ENCODE data around the gene CMC2. TPM values are rescaled to one million over a fixed set of nuclear protein-coding genes. Genes with fewer than 3 reads are reported as not detected.

CMC2 gene
- total RNA-seq, 1 donor from 2014 or later: 6.6 TPM

GRCh38 chr16:80981103-80981502 is 25.6 kb downstream of the CMC2 start:
- intact Hi-C loops (cut with DNase I): no loop called here
- DNase-seq (ENCODE audit: extremely low spot score in 2 of 2): no peak
- Histone ChIP-seq H3K27me3 (no peaks in the 10 kb centered on the region), H3K4me3 (no peak overlapping the region), H3K27ac (no peak overlapping the region), H3K4me1 (no peaks in the 10 kb centered on the region), H3K9me3 (no peaks in the 10 kb centered on the region), H3K36me3 (peaks cover 0 to 21% of the 10 kb centered on the region in 2 donors)
- no peak for TF ChIP-seq POLR2AphosphoS5 (IDR thresholded peaks at IDR 0.05; ENCODE audit: insufficient read depth in 1 of 2, low read depth in 1 of 2)

DNA sequence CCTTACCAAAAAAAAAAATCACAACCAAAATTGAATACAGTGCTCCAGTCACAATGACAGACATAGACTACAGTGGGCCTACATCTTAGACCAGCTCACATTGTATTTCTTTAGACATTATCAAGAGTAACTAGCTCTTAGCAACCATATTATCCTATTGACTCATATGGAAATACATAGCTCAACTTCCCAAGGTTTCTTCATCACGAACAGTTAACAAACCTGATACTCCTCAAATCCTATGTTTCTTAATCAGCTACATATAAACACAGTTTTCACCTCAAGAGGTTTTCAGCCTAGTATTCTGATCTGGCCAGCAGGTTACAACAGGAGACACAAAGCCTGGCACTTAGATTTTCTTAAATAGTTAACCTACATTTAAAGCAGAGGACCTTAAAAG is 29.7 kb downstream of the CMC2 start:
- H3K9me3 ChIP-seq: no peaks in the 10 kb centered on the region
- no peak overlapping the region for H3K27ac ChIP-seq
- H3K4me3 ChIP-seq: no peak overlapping the region
- H3K27me3 ChIP-seq: no peaks in the 10 kb centered on the region
- no peak for DNase-seq (ENCODE audit: extremely low spot score in 2 of 2)
- TF ChIP-seq POLR2A (IDR thresholded peaks at IDR 0.05): no peak
- TF ChIP-seq, protein P1, sequence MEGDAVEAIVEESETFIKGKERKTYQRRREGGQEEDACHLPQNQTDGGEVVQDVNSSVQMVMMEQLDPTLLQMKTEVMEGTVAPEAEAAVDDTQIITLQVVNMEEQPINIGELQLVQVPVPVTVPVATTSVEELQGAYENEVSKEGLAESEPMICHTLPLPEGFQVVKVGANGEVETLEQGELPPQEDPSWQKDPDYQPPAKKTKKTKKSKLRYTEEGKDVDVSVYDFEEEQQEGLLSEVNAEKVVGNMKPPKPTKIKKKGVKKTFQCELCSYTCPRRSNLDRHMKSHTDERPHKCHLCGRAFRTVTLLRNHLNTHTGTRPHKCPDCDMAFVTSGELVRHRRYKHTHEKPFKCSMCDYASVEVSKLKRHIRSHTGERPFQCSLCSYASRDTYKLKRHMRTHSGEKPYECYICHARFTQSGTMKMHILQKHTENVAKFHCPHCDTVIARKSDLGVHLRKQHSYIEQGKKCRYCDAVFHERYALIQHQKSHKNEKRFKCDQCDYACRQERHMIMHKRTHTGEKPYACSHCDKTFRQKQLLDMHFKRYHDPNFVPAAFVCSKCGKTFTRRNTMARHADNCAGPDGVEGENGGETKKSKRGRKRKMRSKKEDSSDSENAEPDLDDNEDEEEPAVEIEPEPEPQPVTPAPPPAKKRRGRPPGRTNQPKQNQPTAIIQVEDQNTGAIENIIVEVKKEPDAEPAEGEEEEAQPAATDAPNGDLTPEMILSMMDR (IDR thresholded peaks at IDR 0.05): no peak
- TF ChIP-seq POLR2AphosphoS5 (IDR thresholded peaks at IDR 0.05; ENCODE audit: insufficient read depth in 1 of 2, low read depth in 1 of 2): no peak
- H3K36me3 ChIP-seq: peaks cover 0 to 21% of the 10 kb centered on the region in 2 donors
- intact Hi-C loops (cut with DNase I): no loop called here
- H3K4me1 ChIP-seq: no peaks in the 10 kb centered on the region

GRCh38 chr16:80974649-80975376 is 31.9 kb downstream of the CMC2 start:
- Histone ChIP-seq H3K4me3 (no peak overlapping the region), H3K9me3 (no peaks in the 10 kb centered on the region), H3K27me3 (no peaks in the 10 kb centered on the region), H3K4me1 (no peaks in the 10 kb centered on the region), H3K36me3 (peaks cover 0 to 13% of the 10 kb centered on the region in 2 donors), H3K27ac (no peak overlapping the region)
- TF ChIP-seq POLR2AphosphoS5 (IDR thresholded peaks at IDR 0.05; ENCODE audit: insufficient read depth in 1 of 2, low read depth in 1 of 2): no peak
- TF ChIP-seq, protein P1 (IDR thresholded peaks at IDR 0.05): no peak
- TF ChIP-seq POLR2A (IDR thresholded peaks at IDR 0.05): no peak
- intact Hi-C loops (cut with DNase I): no loop called here
- no peak for DNase-seq (ENCODE audit: extremely low spot score in 2 of 2)

DNA sequence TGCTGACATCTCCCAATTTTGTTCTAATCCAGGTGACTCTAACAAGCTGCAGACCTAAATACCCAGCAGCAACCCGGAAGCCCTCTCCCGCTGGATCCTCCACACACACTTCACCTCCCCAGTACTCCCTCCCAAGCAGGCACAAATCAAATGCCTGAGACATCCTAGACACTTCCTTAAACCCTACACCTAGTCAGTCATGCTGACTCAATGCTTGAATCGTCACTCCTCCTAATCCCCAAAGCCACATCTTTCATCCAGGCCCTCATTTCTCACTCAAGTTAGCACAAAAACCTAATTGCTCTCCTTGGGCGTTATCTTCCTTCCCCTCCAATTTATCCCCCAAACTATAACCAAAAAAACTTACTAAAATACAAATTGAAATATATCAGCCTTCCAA is 32.7 kb downstream of the CMC2 start:
- Histone ChIP-seq H3K9me3 (no peaks in the 10 kb centered on the region), H3K4me1 (no peaks in the 10 kb centered on the region), H3K27ac (no peak overlapping the region), H3K27me3 (no peaks in the 10 kb centered on the region), H3K36me3 (peaks cover 0 to 11% of the 10 kb centered on the region in 2 donors), H3K4me3 (no peak overlapping the region)
- intact Hi-C loops (cut with DNase I): no loop called here
- no peak for DNase-seq (ENCODE audit: extremely low spot score in 2 of 2)
- no peak for TF ChIP-seq POLR2AphosphoS5 (IDR thresholded peaks at IDR 0.05; ENCODE audit: insufficient read depth in 1 of 2, low read depth in 1 of 2)
- TF ChIP-seq, protein P1 (IDR thresholded peaks at IDR 0.05): no peak
- TF ChIP-seq POLR2A (IDR thresholded peaks at IDR 0.05): no peak

DNA sequence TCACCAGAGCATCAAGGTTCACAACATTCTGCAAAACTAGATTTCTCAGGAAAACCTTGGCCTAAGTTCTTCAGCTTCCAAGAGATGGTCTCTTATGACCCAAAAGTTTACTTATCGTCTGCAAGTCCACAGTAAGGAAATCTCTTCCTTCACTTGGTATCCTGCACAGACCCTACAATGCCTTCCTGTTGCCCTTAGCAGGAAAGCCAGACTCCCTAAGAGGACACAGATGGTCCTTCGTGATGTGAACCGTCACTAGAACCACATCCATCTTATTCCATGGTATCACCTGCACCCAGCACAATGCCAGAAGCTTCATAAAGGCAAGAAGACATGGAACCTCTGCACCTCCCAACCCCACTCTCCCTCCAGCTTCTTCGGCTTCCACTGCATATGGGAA is 34.1 kb downstream of the CMC2 start:
- no peaks in the 10 kb centered on the region for H3K4me1 ChIP-seq
- TF ChIP-seq, protein P1 (IDR thresholded peaks at IDR 0.05): no peak
- TF ChIP-seq POLR2AphosphoS5 (IDR thresholded peaks at IDR 0.05; ENCODE audit: insufficient read depth in 1 of 2, low read depth in 1 of 2) (no peak), POLR2A (IDR thresholded peaks at IDR 0.05) (no peak)
- H3K4me3 ChIP-seq: no peak overlapping the region
- H3K27ac ChIP-seq: no peak overlapping the region
- peaks cover 0 to 9% of the 10 kb centered on the region in 2 donors for H3K36me3 ChIP-seq
- intact Hi-C loops (cut with DNase I): no loop called here
- DNase-seq (ENCODE audit: extremely low spot score in 2 of 2): no peak
- no peaks in the 10 kb centered on the region for H3K27me3 ChIP-seq
- no peaks in the 10 kb centered on the region for H3K9me3 ChIP-seq

Data from vagina (tissue), 2 donors.